ENCODE measurements around the gene ROR2.

Gene ROR2

DNA sequence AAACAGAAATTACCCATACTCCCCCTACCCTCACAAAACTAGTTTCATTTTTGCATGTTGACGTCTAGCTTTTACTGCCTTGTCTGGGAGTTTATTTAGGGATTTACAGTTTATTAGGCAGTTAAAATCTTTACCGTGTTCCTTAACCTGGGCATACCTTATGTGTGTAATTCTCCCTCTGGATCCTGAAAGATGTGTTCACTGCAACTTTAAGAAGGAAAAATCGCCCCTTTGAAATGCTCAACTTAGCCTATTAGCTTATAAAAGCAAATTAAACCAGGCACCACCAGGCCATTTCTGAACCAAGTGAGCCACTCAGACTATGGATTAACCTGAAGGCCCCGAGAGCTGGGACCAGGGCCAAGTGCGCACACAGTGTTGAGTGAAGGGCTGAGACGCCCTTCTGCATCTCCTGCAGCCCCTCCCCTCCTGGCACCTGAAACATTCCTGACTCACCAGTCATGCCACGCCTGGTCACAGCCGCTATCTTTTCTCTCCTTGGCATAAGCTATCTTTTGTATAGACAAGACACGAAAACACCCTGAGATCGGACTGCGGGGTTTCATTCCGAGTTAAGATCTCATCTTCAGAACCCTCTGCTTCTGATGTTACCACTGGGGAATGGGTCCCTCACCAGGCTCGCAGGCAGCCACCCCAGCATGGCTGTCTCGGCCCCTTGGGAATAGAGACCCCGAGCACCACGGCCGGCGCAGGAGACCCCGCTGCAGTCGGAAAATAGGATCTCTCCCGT, 111.9 kb downstream of the ROR2 start:
- no peak for DNase-seq

DNA sequence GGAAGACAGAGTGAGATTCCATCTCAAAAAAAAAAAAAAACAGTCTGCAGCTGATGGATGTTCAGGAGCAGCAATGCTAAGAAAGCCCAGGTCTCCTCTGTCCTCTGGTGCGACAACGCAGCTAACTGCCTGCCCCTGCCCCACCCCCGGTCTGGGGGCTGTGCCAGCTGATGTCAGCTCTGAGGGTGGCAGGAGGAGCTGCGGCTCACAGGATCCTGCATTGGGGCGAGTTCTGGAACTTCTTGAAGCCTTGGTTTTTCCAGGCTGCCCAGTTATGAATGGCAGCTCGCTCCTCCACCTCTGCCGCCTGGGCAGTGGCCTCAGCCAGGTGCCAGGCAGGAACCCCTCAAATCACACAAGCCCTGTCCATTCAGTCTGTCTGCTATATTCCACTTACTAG, 113.5 kb downstream of the ROR2 start:
- DNase-seq: no peak

DNA sequence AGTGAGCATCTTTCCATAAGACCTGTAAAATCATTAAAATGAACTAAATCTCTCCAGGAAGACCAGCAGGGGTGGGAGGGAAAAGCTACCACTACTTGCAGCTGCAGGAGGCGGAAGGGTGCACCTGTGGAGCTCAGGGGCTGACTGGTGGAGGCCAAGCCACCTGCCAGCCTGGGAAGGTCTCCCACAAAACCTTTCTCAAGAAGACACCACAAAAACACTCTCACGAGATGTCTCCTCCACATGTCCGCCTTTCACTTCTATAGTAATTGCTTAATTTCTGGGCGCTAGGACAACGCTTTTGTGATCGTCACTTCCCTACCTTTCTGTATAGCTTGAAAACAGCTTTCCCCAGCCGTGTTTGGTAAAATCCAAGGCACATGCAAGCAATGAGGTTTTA, 114.4 kb downstream of the ROR2 start:
- no peak for DNase-seq

DNA sequence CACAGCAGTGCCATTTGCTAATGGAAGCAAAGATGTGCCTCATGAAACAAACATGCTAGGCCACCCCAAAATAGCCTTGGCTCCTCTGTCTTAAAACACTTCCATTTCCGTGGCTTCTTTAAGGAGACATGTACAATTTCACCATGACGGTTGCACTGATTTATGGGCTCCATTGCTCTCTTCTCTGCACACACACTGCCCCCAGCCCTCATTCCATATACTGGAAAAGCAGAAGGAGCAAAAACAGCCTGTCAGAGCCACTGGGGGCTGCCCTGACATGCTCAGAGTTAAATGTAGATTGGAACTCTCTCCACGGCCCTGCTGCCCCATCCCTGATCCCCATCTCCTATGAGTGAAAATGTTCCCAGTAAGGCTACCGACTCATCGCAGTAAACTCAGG, 114.8 kb downstream of the ROR2 start:
- DNase-seq: no peak

DNA sequence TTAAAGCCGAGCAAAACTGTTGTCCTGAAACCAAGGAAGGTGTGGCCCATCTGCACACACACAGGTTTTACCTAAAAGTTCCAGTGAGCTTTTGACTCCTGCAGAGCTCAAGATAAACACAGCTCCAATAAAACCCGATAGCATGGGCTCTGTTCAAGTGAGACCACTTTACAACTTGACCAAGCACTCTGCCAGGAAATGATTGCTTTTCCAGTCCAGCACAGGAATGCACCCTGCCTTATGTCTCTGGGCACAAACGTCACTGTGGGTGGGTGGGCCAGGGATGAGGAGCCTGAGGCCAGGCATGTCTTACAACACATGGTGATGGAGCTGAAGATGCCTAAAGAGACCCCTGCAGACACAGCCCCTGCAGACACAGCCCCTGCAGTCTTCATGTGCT, 115.3 kb downstream of the ROR2 start:
- DNase-seq: no peak

DNA sequence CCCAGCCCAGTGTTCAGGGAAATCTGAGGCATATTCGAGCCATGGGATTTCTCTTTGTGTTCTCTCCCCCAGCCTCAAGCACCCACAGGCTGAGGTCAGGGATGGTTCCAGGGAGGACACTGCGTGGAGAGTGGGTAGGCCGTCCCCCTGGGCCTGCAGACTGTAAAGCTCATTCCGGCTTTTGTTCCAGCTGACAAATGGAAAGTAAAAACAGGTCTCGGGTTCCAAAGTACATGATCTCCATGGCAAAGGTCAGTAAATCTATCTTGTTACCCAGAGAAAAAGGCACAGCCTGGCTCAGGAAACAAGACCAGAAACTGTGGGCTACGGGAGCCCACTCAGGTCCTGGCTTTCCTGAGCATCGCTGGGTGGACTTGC, 116.2 kb downstream of the ROR2 start:
- no peak for DNase-seq

DNA sequence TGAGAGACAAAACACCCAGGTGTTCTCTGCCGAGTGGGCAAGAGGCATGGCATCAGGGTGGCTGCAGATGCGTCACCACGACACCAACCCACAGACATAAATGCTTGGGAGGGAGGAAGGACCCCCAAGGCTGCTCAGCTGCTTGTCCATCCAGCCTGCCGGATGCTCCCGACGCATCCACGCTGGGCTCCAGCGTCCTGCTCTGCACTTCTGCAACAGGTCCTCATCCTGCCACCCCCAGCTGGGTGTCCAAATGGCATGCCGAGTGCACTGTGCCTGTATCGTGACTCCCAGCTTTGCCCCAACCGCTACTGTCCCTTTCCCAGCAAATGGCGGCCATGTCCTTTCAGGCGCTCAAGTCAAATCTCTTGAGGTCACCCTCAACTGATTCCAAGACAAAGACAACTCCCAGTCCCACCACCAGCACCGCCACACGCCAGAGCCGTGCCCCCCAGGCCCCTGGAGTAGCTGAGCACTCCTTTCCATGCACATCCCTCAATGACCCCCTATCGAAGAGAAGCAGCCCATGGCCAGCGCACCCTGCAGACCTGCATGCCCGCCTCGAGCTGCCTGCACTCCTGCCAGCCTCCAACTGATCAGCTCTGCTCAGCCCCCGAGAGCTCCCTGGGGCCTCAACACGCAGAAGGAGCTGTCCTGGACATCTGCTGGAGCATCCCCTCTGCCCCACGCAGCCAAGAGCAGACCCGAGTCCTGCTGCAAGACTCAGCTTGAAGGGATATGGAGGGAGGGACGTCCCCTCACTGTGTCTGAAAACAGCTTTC, 116.7 kb downstream of the ROR2 start:
- DNase-seq: no peak

DNA sequence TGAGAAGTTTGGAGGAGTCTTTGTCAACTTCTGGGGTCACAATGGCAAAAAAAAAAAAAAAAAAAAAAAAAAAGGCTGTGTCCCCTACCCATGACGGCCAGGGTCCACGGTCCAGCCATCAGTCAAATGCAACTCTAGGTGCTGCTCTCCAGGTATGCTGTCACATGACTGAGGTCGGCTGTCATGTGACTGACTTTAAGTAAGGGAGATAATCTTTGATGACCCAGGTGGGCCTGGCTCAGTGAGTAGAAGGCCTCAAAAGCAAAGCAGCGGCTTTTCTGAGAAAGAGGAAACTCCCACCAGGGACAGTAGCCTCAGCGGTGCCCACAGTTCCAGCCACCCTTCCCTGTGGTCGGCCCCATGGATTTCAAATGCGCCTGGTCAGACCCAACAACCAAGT, 117.7 kb downstream of the ROR2 start:
- DNase-seq: no peak

DNA sequence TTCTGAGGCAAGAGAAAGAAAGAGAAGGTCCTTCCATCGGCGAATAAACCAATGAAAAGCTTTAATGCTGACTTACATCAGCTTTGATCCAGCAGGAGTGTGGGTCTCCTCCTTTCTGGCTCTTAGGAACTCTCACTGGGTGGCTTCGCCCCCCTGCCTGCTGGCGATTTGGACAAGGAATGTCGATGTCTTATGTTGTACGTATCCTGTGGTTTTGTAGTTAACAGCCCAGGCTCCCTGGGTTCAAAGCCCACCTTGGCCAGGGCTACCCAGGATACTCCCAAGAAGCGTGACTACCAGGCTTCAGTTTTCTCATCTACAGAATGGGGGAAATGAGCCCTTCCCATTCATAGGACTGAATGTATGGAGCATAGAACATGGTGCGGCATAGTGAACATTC, 124.2 kb downstream of the ROR2 start:
- no peak for DNase-seq

DNA sequence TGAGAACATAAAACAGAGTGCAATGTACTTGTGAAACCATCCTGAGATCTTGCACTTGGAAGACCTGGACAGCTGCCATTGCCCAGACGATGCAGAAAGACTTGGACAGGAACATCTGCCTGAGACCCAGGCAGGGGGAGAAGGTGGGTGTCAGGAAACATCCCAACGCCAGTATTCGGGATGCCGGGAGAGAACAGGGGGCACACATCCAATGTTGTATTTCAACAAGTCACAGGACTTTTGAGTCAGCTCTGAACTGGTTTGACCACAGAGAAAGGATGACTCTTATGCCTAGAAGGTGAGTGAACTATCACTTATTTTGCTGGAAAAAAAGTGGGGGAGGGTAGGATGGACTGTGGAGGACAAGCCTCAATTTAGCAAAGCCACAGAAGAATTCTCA, 124.6 kb downstream of the ROR2 start:
- DNase-seq: no peak

DNA sequence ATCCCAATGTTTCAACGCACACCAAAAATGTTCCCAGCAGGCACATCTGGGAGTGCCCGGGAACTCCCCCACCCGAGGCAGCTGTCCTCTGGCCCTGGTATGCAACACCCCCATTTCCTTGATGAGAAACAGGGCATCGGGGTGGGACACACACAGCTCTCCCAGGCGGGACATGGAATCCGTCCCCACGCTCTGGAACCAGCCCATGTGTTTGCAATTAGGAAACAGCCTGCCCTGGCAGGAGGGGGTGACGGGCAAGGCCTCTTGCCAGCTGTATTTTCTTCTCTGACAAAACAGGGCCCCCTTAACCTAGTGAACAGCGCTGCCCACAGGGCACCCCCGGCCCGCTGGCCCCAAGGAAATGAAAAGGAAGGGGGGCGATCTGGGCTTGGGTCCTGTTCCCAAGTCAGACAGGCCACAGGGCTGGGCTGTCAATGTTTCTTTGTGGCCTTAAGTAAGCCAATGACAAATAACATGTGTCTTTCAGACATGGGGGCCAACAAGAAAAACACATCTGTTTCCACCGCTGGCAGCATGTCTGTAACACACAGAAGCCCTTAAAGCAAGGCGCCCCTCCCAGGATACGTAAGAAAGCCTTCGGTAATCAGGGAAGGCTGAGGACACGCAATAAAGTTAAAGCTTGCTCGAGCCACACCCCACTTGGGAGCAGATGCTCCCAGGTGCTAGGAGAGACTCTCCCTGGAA, 125.3 kb downstream of the ROR2 start:
- no peak for DNase-seq

DNA sequence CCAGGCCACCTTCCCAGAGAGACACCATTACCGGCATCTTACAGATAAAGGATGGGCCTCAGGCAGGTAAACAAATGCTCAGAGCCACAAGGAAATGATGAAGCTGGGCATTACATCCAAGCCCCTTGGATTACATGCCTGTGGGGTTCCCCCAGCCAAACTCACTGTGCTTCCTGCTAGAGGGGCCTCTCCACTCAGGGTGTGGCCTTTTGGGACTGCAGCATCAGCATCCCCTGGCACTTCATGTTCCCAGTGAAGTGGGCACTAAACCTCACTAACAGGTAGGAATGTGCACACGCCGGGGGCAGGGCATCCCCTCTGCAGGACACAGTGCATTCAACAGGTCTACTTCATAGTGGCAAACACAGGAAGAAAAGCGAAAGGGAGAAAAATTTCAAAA, 125.9 kb downstream of the ROR2 start:
- DNase-seq: no peak

DNA sequence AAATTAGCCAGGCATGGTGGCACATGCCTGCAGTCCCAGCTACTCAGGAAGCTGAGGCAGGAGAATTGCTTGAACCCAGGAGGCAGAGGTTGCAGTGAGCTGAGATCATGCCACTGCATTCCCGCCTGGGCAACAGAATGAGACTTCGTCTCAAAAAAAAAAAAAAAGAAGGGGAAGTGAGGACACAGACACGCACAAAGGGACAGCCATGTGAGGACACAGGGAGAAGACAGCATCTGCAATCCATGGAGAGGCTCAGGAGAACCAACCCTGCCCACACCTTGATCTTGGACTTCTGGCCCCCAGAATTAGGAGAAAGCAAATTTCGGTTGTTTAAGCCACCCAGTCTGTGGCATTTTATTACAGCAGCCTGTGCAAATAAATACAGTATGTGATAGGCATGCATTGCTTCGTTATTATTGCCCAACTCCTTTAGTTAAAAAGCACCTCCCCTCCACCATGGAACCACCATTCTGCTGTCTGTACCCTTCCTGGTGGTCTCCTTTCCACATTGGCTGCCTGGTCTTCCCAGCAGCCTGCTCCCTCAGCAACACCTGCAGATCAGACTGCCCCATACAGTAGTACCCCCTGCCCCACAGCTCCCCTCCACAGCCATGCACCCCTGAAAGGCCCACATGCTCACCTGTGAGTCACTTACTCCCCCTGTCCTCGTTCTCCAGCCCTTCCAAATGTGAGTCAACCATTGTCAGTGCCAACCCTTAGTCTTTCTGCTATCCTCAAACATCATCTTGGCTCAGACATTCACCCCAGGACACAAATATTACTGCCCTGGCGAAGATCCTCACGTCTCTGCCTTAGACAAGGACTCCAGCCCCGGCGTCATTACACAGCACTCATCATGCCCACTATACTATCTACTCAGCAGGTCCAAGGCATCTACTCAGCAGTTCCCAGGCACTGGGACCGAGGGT, 128.8 kb downstream of the ROR2 start:
- DNase-seq: no peak

DNA sequence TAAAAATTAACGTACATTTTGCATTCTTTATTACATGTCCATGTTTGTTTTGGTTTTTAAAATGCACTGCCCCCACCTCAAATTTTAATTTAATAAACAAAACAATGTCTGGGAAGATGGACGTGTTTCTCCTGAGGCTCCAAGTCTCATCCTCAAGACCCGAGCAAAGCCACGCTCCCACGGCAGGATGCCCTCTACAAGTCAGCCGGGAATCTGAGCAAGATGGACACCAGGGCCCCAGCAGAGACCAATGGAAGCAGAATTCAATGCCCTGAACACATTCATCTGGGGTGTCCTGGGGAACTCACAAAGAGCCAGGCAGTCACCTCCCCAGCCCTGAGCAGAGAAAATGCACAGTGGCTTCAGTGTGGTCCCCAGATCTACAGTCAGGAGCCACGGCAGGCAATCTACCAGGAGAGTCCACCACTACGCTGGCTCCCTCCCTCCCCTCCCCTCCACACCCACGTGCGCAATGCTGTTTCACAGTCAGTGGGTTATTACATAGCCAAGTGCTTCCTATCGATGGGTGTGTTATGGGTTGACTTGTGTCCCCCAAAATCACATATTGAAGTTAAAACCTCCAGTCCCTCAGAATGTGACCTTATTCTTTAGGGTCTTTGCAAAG, 129.8 kb downstream of the ROR2 start:
- DNase-seq: no peak

DNA sequence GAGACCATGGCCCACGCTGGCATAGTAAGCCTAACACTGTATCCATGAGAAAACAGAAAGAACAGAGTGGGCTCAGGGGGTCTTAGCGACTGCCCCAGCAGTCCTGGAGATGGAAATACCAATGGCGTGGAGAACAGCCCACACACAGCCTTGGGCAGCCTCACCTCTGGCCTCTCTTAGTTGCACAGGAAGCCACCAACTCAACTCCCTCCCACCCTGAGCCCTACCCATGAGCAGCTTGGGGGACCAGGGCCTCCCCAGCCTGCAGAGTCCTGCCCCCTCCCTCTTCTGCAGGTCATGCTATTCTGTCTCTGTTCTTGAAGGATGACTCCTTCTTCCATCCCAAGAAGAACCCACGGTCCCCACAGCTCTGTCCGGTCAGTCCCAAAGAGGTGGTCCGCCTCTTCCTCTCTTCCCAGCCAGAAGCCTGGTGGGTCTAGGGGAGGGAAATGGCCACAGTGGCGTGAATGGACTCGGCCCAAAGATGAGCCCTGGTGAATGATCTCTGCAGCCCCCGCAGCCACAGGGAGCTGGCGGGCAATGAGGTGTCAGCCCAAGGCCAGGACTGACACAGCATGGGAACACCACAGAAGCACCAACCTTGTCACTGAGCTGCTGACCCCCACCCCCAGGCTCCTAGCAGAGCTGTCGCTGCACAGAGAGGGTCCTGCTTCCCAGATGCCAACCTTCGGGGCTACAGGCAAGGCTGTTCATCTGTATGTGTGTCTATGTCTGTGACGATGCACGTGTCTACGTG, 131.2 kb downstream of the ROR2 start:
- DNase-seq: no peak

DNA sequence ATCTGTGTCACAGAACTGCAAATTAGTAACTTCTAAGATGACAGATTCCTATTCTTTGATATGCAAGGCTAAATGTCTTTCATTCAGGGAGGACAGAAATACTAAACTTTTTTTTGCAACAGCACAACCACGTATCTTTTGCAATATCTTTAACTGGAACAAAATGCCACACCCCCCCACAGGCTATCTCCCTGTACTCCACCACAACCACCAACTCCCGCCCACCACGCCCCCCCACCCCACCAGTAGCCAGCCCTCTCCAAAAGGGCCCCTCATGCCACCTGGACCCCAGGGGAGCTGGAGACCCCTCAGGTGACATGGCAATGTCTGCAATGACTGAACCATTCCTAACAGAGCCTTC, 131.8 kb downstream of the ROR2 start:
- no peak for DNase-seq

DNA sequence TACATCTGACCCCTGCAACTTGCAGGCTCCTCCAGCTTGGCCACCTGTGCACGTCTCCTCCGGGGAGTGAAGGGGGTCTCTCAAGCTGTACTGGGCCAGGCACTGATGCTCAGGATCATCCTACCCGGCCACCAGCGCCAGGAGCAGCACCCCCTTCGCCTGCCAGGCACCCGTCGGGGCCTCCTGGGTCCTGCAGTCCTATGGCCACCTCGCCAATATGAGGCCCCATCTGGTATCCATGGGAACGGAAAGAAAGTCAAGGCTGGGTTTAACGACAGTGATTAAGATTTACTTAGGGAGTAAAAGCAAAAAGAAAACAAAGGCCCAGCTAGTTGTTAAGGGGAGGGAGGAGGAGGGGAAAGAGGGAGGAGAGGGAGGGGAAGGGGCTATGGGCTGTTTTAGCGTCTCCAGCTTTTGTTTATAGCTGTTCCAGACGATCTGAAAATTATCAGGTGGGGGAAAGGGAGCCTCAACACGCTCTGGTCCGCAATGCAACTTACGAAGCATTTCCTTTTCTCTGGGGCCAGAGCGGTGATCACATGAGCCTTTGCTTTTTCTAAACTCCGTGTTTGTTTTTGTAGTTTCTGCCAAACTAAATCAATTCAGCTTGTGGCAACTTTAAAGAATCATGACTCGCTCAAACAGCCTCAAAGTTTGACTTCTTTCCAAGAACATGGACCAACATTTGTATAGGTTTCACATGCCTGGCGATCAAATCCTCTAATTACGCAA, 132.4 kb downstream of the ROR2 start:
- DNase-seq: peak; percentile 51

DNA sequence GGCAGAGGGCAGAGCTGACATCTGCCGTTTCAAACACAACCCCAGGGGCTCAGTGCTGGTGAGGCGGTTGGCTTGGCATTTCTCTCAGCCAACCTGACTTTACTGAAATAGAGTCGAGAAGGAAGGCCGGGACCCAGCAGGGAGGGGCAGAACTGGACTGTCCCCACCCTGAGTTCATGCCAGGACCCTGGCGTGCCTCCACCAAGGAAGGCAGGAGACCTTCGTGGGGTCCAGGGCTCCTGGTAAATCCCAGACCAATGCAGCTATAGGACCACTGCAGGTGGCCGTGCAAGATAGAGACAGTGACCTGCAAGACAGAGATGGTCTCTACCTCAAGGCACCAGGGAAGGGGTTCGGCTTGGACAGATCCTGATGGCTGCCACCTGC, 132.9 kb downstream of the ROR2 start:
- DNase-seq: peak; percentile 39

DNA sequence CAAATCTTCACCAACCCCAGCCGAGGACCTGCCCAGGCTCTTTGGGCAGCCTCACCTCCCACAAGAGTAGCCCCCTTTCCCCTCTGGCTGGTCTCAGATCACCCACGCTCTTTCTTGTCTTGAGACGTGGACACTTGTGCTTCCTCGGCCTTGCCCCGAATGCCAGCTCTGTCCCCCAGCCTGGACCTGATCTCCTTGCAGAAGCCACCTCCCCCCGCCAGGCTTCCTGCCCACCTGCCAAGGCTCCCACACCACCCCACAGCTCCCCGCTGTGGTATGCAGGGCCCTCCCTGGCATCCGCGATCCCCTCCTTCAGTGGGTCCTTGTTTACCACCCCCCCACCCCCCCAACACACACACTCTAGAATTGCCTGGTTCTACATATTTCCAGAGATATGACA, 133.7 kb downstream of the ROR2 start:
- no peak for DNase-seq

DNA sequence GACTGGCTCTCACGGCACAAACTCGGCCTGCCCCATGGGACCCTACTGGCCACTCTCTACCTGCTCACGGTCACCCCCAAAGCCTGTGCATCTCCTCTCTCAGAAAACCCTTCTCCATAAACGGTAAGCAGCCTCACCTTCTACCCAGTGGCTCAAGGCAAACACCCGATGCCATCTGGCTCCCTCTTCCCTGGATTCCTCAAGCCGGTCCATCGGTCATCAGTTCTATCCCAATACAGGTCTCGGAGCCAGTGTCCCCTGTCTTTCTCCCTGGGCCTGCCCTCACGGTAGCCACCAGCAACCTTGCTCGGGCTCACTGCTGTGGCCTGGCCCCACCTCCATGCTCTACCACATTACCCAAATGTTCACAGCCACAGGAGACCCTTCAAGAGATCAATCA, 134.1 kb downstream of the ROR2 start:
- no peak for DNase-seq

DNA sequence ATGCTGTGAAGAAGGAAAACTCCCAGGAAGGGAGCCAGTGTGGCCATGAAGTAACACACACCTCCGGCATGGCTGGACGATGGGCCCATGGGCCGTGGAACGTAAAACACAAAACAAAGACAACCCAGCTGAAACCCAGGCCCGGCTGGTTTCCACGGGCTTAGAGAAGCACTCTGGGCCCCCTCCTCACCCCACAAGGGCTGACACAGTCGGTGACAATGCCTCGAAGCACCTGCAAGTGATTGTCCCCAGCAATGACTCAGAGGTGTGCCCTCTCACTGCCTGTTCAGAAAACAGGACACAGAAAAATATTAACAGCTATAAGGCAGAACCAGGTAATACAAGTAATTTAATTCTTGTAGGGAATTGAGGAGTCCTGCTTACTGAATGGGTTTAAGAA, 135.3 kb downstream of the ROR2 start:
- no peak for DNase-seq

All from retina (tissue), 1 donor.